Stimulated activated CD8-positive, alpha-beta memory T cell treated with anti-CD3 and anti-CD28 coated beads, Interleukin-2, amount 100 ng/mL, for 1 hour (primary cell): Measurements from ENCODE around the gene TRPV5.

Experiments
- DNase-seq, 2 donors: peaks; one replicate each; pipeline ENCODE4 v3.0.0-alpha.2; 2020; ENCODE audit warnings: low read depth in 2 of 2

Gene TRPV5

DNA sequence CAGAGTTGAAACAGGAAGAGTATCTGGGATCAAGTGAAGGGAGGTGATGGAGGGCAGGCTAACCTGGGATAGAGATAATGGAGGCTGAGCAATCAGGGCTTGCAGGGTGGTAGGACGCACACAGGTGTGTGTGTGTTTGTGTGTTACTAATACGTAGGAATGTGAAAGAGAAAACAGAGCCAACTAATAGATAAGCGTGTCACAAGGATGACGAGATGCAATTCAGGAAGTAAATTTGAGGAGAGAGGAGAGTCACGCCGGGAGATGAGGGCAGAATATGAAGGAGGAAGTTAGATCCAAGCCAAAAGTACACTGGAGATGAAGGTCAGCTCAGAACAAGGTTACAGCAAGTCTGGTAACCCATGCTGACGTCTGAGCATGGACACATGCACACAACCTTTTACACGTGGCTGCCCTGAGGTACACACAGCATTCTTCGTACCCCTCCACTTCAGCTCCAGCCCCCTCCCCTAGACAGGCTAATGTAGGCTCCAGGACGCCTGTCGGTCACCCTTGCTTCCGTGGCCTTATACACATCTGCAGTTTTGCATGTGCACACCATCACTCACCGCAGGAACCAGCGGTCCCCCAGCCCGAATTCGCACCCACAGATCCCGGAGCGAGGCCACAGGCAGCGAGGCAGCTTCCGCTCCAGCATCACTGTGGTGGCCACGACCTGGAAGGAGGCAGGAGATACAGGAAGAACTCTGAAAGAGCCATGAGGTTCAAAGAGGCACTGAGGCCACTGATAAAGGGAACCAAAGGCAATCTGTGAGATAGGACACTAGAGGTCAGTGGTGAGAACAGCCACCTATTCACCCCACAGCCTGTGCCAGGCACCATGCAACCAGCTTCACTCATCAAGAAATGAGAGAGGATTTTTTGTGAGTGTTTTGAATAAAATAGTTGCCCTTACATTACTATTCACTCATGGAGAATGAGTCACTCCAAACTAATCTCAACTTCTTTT is 24.3 kb downstream of the TRPV5 start:
- DNase-seq = no peak

- DNase-seq = no peak
Measured at GRCh38 chr7:142908290-142908689, 25.3 kb downstream of the TRPV5 start.

DNA sequence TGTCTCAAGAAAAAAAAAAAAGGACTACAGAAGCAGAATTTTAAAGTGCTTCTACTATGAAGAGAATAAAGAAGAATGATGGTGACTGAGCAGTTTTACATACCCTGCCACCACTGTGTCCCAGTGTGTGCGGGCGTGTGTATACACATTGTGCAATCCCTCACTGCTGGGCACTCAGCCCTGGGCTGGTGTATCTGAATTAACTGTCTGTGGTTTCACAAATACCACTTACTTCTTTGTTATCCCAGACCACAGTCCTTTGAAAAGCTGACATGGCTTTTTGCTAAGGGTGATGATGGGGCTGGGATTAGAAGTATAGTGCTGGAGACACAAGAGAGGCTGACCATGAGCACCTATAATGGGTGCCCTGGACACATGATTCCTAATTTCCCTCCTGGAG is 26.9 kb downstream of the TRPV5 start:
- DNase-seq = no peak

- DNase-seq = no peak
Measured at GRCh38 chr7:142905759-142906158, 27.8 kb downstream of the TRPV5 start.

- no peak for DNase-seq
Measured at GRCh38 chr7:142904128-142904527, 29.4 kb downstream of the TRPV5 start.

GRCh38 chr7:142901426-142902259 is 31.9 kb downstream of the TRPV5 start:
- DNase-seq = no peak

DNA sequence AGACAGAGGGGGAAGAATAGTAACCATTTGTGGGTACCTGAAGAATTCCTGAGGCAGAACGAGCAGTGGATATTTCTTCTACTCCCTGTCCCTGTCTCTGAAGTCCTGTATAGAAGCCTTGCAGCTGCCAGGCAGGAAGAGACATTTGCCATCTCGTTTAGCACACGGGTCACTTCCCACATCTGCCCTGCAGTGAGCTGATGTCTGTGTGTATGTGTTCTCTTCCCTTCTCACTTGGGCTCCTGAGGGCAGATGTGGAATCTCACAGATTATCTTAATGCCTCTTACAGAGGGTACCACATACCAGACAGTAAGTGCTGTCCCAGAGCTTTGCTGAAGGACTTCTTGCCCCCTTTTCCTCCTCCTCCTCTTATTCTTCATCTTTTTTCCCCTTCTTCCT is 33.9 kb downstream of the TRPV5 start:
- no peak for DNase-seq

DNA sequence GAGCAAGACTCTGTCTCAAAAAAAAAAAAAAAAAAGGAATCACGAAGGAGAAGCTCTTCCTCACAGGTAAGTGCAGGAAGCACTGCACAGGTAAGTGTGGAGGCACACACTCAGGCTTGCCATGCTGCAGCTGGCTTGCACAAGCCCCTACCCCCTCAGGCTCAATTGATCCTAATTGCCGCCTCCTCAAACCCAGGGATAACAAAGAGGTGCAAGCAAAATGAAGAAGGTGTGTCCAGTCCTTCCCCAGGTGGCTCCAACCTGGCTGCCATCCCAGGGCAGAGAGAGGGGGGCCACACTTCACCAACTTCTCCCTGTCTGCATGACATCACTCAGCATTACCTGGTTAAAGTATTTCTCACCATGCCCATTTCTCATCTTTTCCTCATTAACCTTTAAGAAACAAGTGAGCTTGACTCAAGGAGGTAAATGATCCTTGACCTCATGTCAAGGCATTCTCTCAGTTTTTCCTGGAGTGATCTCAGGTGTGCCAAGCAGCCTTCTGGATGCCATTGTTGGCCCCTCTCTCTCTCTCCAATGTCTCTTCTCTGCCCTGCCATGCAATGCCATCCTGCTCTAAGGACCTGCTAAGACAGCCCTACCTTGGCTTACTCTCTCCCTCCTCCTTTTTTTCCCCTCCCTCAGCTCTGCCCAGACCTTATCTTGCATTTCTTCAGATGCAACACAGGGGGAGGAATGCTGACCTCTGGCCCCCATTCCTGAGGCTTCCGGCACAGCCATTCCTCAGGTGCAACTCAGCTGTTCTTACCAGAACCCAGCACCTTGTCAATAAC is 35.0 kb downstream of the TRPV5 start:
- no peak for DNase-seq

- DNase-seq = no peak
Measured at GRCh38 chr7:142897691-142898090, 35.9 kb downstream of the TRPV5 start.

GRCh38 chr7:142896741-142897379 is 36.7 kb downstream of the TRPV5 start:
- no peak for DNase-seq

DNA sequence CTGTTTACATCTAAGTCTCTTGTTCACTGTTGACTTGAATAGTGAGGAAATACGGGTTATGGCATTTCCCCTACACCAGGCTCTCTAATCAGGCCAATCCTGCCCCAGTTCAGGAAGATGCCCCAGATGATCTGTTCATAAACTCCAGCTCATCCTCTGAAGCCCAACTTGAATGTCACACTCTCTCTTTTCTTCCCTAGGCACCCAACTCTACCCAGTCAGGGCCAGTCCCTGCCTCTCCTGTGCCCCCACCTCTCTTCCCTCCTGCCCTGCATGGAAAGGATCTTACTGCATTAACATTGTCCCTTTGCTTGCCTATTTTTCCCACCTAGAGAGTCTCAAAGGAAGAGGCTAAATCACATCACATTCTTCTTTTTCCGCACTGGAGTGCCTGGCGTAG is 37.4 kb downstream of the TRPV5 start:
- DNase-seq = no peak

DNA sequence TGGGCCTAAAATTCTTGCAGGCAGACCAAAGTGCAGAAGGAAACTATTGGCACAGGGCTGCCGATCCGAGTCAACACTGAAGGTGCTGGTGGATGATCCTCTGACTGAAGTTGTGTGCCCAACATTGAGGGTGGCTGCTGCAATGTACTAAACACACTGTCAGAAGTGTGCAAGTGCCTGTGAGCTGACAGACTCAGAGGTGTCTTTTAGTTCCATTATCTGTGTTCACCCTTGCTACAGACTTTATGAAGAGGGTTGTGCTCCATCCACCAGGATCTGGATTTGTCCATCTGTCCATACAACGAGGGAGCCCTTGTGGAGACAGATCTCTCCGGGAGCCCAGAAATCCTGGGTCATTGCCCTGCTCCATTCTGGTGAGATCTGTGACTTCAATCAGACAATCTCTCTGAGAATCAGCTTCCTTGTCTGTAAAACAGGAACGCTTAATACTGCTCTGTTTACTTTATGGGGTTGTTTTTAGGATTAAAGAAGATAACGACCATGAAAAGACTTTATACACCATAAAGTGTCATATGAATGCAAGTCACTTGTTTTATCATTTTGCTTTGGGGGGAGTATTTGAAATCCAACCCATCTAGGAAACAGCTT is 38.5 kb downstream of the TRPV5 start:
- DNase-seq = no peak

- DNase-seq = no peak
Measured at GRCh38 chr7:142894112-142894984, 39.2 kb downstream of the TRPV5 start.

DNA sequence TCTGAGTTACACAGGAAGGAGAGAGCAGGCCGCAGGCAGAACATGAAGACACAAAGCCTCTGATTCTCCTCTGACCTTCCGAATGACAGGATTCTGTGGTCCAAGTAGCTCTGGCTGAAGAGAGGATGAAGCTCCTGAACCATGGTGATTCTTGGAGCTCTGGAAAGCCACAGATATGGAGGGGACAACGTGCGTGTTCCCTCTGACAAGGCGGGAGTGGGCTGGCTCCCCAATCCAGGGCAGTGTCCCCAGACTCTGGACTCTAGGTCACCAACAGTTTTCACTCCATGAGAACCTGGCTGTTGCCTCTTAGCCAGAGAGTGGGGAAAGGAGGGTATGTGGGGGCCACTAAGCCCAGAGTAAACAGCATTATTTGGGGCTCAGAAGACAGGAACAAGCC is 40.6 kb downstream of the TRPV5 start:
- DNase-seq = no peak

- DNase-seq = no peak
Measured at GRCh38 chr7:142891490-142892082, 42.0 kb downstream of the TRPV5 start.

GRCh38 chr7:142890874-142891485 is 42.6 kb downstream of the TRPV5 start:
- no peak for DNase-seq

DNA sequence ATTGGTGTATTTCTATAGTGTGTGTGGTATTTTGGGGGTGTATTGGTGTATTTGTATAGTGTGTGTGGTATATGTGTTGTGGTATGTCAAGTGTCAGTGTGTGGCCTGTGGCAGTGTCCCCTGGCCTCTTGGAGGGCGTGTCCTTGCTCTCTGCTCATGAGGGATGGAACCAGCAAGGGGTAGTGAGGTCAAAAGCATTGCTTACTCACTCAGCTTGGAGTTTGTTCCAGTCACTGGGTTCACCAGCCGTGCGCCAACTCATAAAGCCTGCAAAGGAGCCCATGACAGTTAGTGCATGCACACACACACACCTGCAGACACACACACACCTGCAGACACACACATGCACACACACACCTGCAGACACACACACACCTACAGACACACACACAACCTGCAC is 43.7 kb downstream of the TRPV5 start:
- no peak for DNase-seq

DNA sequence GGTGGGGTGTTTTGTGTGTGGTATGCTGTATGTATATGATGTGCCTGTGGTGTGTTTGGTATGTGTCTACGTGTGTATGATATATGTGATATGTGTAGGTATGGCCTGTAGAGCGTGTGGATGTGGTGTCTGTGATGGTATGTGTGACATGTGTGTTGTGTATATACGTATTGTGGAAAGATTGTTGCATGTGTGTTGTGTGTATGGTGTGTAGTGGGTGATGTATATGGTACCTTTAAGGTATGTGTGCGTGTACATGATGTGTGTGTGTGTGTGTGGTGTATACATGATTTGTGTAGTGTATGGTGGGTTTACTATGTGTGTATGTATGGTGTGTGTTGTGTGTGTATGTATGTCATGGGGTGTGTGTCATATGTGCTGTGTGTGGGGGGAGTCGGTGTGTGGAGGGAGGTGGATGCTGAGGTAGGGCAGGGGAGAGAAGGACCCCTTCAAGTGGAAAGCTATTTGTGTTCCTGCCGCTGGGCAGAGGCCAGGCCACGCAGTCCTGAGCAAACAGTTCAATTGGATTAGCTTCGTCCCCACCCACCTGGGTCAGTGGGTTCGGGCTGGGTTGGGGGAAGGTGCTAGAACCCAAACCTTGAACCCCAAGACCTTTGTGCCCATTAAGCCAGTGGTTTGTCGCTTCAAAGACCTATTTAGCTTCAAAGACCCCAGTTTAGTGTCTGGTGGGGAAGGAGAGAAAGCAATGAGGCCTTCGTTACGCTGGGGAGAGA is 46.1 kb downstream of the TRPV5 start:
- DNase-seq = no peak
